HepG2 (cell line): ENCODE measurements around the gene SF3B2. TPM values are rescaled to one million over a fixed set of nuclear protein-coding genes. Genes with fewer than 3 reads are reported as not detected.

Source experiments
- ARID3A ChIP-seq: IDR thresholded peaks from 2 replicates; pipeline ENCODE4 v1.6.1; 2012; ENCODE audit warnings: low read depth, low read length, improper control_type of control experiment
- MED1 ChIP-seq: sonication (generic); formaldehyde crosslinking; IDR thresholded peaks from 2 replicates; pipeline ENCODE4 v1.4.0; 2020; ENCODE audit warnings: missing genetic modification reagents
- MEIS2 ChIP-seq: sonication (generic); formaldehyde crosslinking; IDR thresholded peaks from 2 replicates; pipeline ENCODE4 v1.9.0; 2021; ENCODE audit warnings: mild to moderate bottlenecking, missing genetic modification reagents
- RBFOX2 ChIP-seq: fragments of 200-400 bp; formaldehyde crosslinking; IDR thresholded peaks from 2 replicates; pipeline ENCODE4 v1.6.1; 2017; ENCODE audit warnings: low read depth, mild to moderate bottlenecking, low read length
- RXRB ChIP-seq: IDR thresholded peaks from 2 replicates; pipeline ENCODE4 v1.6.1; 2016; ENCODE audit warnings: borderline replicate concordance, missing genetic modification reagents, missing compliant biosample characterization
- ZNF430 ChIP-seq: sonication (generic); formaldehyde crosslinking; IDR thresholded peaks from 2 replicates; pipeline ENCODE4 v1.9.0; 2021; ENCODE audit warnings: mild to moderate bottlenecking, missing genetic modification reagents
- ZNF503 ChIP-seq: sonication (generic); formaldehyde crosslinking; IDR thresholded peaks from 2 replicates; pipeline ENCODE4 v1.4.0; 2020; ENCODE audit warnings: missing genetic modification reagents
- ZNF589 ChIP-seq: sonication (generic); formaldehyde crosslinking; conservative IDR thresholded peaks from 2 replicates; pipeline ENCODE4 v1.8.0; 2022; ENCODE audit warnings: mild to moderate bottlenecking, moderate library complexity, missing genetic modification reagents
- ZNF614 ChIP-seq: IDR thresholded peaks from 2 replicates; pipeline ENCODE4 v1.6.1; 2018; ENCODE audit warnings: missing biosample characterization, missing genetic modification reagents, inconsistent platforms, borderline replicate concordance
- ZNF670 ChIP-seq: sonication (generic); formaldehyde crosslinking; IDR thresholded peaks from 2 replicates; pipeline ENCODE4 v1.8.0; 2022; ENCODE audit warnings: mild to moderate bottlenecking, missing genetic modification reagents, borderline replicate concordance
- ZNF747 ChIP-seq: sonication (generic); formaldehyde crosslinking; IDR thresholded peaks from 2 replicates; pipeline ENCODE4 v1.8.1; 2023; ENCODE audit warnings: missing genetic modification reagents, mild to moderate bottlenecking, borderline replicate concordance
- polyA plus RNA-seq, 8 experiments: library from polyadenylated mRNA; depleted of rRNA in 3 of 8; stranded (reverse) in 7 of 8; unstranded in 1 of 8; fragments of >200 nt; fragmentation: Illumina TruSeq in 4 of 8; extraction: Trizol in 4 of 8; gene quantifications; 2 replicates each; pipeline versions ENCODE4 v1.2.1 to v1.2.3, GENCODE V29; 2011 to 2016; ENCODE audit warnings: low read depth in 4 of 8, missing spikeins in 1 of 8, mixed read lengths in 1 of 8; ENCODE audit not compliant: insufficient read depth in 1 of 8
- total RNA-seq, 5 experiments: library from RNA; depleted of rRNA; stranded (reverse); fragments of >200 nt; fragmentation: Illumina TruSeq; extraction: Trizol; gene quantifications; 2 replicates each; pipeline ENCODE4 v1.2.3, GENCODE V29; 2016; ENCODE audit warnings: low read depth in 1 of 5
- TF ChIP-seq, protein P1 (sequence below): sonication (generic); formaldehyde crosslinking; IDR thresholded peaks from 2 replicates; pipeline ENCODE4 v1.5.1; 2020; ENCODE audit warnings: mild to moderate bottlenecking, missing genetic modification reagents, borderline replicate concordance
- TF ChIP-seq, protein P2 (sequence below): sonication (generic); formaldehyde crosslinking; IDR thresholded peaks from 2 replicates; pipeline ENCODE4 v1.4.0; 2020; ENCODE audit warnings: missing genetic modification reagents

SF3B2 gene
- total and polyA plus RNA-seq, 2 of the 13 experiments (the other 11 are each of a cell fraction or from before 2014, with no cell fraction given) = 70.4 to 153 TPM

GRCh38 chr11:66002648-66003225 is 49.4 kb upstream of the SF3B2 start (continued):
- TF ChIP-seq MEIS2 (CRISPR knock-in tag) (0 out of 2 replicates have a peak, but pooled peaks have one; percentile 35), RBFOX2 (peak; percentile 22; the same call in 1 of the 2 replicates), ZNF670 (CRISPR knock-in tag) (0 out of 2 replicates have a peak, but pooled peaks have one; percentile 35), ZNF503 (CRISPR knock-in tag) (no peak), MED1 (0 out of 2 replicates have a peak, but pooled peaks have one; percentile 14), ZNF430 (0 out of 2 replicates have a peak, but pooled peaks have one; percentile 12), ZNF589 (CRISPR knock-in tag) (no peak), ARID3A (no peak), RXRB (CRISPR knock-in tag) (0 out of 2 replicates have a peak, but pooled peaks have one; percentile 7), ZNF747 (CRISPR knock-in tag) (0 out of 2 replicates have a peak, but pooled peaks have one; percentile 11), ZNF614 (CRISPR knock-in tag) (no peak)
- TF ChIP-seq, protein P1, sequence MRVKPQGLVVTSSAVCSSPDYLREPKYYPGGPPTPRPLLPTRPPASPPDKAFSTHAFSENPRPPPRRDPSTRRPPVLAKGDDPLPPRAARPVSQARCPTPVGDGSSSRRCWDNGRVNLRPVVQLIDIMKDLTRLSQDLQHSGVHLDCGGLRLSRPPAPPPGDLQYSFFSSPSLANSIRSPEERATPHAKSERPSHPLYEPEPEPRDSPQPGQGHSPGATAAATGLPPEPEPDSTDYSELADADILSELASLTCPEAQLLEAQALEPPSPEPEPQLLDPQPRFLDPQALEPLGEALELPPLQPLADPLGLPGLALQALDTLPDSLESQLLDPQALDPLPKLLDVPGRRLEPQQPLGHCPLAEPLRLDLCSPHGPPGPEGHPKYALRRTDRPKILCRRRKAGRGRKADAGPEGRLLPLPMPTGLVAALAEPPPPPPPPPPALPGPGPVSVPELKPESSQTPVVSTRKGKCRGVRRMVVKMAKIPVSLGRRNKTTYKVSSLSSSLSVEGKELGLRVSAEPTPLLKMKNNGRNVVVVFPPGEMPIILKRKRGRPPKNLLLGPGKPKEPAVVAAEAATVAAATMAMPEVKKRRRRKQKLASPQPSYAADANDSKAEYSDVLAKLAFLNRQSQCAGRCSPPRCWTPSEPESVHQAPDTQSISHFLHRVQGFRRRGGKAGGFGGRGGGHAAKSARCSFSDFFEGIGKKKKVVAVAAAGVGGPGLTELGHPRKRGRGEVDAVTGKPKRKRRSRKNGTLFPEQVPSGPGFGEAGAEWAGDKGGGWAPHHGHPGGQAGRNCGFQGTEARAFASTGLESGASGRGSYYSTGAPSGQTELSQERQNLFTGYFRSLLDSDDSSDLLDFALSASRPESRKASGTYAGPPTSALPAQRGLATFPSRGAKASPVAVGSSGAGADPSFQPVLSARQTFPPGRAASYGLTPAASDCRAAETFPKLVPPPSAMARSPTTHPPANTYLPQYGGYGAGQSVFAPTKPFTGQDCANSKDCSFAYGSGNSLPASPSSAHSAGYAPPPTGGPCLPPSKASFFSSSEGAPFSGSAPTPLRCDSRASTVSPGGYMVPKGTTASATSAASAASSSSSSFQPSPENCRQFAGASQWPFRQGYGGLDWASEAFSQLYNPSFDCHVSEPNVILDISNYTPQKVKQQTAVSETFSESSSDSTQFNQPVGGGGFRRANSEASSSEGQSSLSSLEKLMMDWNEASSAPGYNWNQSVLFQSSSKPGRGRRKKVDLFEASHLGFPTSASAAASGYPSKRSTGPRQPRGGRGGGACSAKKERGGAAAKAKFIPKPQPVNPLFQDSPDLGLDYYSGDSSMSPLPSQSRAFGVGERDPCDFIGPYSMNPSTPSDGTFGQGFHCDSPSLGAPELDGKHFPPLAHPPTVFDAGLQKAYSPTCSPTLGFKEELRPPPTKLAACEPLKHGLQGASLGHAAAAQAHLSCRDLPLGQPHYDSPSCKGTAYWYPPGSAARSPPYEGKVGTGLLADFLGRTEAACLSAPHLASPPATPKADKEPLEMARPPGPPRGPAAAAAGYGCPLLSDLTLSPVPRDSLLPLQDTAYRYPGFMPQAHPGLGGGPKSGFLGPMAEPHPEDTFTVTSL (CRISPR knock-in tag) = peak; percentile 31; the same call in 1 of the 2 replicates
- TF ChIP-seq, protein P2, sequence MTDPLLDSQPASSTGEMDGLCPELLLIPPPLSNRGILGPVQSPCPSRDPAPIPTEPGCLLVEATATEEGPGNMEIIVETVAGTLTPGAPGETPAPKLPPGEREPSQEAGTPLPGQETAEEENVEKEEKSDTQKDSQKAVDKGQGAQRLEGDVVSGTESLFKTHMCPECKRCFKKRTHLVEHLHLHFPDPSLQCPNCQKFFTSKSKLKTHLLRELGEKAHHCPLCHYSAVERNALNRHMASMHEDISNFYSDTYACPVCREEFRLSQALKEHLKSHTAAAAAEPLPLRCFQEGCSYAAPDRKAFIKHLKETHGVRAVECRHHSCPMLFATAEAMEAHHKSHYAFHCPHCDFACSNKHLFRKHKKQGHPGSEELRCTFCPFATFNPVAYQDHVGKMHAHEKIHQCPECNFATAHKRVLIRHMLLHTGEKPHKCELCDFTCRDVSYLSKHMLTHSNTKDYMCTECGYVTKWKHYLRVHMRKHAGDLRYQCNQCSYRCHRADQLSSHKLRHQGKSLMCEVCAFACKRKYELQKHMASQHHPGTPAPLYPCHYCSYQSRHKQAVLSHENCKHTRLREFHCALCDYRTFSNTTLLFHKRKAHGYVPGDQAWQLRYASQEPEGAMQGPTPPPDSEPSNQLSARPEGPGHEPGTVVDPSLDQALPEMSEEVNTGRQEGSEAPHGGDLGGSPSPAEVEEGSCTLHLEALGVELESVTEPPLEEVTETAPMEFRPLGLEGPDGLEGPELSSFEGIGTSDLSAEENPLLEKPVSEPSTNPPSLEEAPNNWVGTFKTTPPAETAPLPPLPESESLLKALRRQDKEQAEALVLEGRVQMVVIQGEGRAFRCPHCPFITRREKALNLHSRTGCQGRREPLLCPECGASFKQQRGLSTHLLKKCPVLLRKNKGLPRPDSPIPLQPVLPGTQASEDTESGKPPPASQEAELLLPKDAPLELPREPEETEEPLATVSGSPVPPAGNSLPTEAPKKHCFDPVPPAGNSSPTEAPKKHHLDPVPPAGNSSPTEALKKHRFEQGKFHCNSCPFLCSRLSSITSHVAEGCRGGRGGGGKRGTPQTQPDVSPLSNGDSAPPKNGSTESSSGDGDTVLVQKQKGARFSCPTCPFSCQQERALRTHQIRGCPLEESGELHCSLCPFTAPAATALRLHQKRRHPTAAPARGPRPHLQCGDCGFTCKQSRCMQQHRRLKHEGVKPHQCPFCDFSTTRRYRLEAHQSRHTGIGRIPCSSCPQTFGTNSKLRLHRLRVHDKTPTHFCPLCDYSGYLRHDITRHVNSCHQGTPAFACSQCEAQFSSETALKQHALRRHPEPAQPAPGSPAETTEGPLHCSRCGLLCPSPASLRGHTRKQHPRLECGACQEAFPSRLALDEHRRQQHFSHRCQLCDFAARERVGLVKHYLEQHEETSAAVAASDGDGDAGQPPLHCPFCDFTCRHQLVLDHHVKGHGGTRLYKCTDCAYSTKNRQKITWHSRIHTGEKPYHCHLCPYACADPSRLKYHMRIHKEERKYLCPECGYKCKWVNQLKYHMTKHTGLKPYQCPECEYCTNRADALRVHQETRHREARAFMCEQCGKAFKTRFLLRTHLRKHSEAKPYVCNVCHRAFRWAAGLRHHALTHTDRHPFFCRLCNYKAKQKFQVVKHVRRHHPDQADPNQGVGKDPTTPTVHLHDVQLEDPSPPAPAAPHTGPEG (CRISPR knock-in tag) = 0 out of 2 replicates have a peak, but pooled peaks have one; percentile 32
